ENCODE results near the gene UBE2V1.
A peak's percentile ranks its signal among the peaks of the same experiment; 100 is the strongest.

UBE2V1 gene

GRCh38 chr20:50042370-50043313 is 70.3 kb downstream of the UBE2V1 start:
- no peak for DNase-seq

- no peak for DNase-seq
These were observed 71.6 kb downstream of the UBE2V1 start for GRCh38 chr20:50041246-50041873.

GRCh38 chr20:50040432-50041245 is 72.3 kb downstream of the UBE2V1 start:
- no peak for DNase-seq

GRCh38 chr20:50039706-50040431 is 73.1 kb downstream of the UBE2V1 start:
- no peak for DNase-seq

DNA sequence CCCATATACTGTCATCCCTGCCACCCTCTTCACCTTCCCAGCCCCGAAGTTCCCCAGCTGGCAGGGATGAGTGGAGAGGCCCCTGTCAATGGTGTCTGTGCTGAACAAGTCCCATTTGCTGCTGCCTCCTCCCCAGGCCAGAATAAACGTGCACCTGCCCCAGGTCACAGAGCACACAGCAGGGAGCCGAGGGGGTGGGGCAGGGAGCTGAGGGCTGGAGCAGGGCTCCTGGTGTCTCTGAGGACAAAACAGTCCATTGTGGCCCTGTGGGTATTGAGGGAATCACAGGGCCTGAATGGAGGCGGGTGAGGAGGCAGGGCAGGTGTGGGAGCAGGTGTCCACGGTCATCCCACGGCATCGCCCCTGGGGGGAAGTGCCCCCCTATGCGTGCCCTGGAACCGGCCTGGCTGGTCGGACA is 74.4 kb downstream of the UBE2V1 start:
- peak; percentile 99 for DNase-seq

- DNase-seq: no peak
These were observed 74.8 kb downstream of the UBE2V1 start for GRCh38 chr20:50038169-50038568.

GRCh38 chr20:50037575-50037974 is 75.4 kb downstream of the UBE2V1 start:
- DNase-seq: no peak

DNA sequence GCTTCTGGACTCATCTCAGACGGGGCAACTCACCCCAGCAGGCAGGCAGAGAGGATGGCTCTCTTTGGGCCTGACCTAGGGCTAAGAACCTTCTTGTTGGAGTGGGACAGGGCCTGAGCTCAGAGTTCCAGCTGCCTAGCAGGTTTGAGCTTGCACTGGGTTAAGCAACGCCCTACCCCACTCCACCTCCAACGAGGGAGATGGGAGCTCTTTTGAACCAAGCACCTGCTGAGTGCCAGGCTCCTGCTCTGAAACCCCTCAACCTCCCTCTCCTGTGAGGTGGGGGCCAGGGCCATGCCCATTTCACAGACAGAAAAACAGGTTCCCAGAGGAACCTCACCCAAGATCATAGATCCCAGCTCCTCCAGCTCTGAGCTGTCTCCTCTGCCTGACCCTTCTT is 75.8 kb downstream of the UBE2V1 start:
- peak; percentile 67 for DNase-seq

DNA sequence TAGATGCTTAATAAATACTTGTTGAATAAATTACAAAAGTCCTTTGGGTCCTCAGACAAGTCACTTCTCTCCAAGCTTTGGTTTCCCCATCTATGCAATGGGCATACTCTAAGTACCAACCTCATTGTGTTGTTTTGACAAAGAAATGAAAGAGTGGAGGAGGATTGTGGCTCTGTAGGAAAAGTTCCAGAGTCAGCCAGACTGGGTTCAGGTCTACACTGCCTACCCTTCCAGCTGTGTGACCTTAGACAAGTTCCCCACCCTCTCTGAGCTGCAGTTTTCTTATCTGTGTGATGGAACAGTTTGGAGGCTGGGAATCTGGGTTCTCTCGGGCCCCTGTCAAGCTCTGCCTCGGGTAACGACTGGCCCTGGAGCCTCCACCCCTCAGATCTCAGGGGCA is 76.2 kb downstream of the UBE2V1 start:
- DNase-seq: no peak

DNA sequence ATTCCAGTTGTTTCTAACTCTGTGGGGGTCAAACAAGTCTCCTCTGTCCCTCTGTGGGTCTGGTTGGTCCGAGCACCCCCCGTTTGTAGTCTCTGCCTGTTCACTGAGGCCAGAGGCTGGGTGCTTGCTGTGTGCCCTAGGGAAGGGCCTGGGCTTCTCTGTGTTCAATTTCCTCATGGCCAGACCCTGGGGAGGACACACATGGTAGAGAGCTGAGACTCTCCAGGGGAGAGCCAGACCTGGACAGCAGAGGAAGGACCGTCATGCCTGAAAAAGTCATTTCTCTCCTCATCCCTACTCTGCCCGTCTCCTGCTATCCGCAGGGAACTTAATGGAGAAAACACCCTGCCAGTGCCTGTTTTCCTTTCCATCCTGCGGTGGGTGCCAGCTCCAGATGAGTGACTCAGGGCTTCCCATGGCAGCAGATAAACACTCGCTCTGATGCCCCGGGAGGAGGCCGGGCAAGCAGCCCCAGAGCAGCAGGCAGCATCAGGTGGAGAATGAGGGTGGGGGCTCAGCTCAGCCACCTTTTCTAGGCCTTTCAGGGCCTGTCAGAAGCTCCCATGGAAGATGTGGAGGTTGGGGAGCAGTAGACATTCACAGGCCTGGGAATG is 78.3 kb downstream of the UBE2V1 start:
- DNase-seq: peak; percentile 46

DNA sequence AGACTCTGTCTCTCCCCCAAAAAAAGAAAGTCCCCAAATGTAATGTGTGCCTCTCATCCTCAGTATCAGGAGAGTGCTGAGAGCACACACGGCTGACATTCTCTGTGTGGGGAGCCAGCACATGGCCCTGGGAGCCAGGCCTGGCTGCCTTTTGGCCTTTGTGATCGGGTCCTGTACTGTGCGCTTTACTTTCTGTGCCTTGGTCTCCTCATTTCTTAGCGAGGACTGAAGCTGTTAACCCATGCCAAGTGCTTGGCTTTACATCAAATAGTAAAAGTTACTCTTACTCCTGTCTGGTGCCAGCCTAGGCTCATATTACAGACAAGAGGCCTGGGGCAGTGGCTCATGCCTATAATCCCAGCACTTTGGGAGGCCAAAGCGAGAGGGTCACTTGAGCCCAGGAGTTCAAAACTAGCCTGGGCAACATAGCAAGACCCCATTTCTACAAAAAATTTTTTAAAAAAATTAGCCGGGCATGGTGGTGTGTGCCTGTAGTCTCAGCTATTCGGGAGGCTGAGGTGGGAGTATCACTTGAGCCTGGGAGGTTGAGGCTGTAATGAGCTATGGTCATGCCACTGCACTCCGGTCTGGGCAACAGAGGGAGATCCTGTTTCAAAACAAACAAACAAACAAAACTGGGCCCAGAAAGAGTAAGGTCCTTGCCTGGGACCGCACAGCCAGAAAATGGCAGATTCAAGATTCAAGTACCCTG is 79.8 kb downstream of the UBE2V1 start:
- no peak for DNase-seq
